22Rv1 (cell line): ENCODE data around the gene TUBA3E.
A peak's percentile ranks its signal among the peaks of the same experiment; 100 is the strongest.
"Not testable (repeated sequence)": the region's sequence is repeated elsewhere in the genome, so short reads cannot be mapped to it uniquely, and the experiment has no call there.

Source experiments
- H3K27ac ChIP-seq: fragments of 450-650 bp; 2 replicates; pipeline ENCODE4 v1.5.1; 2017
- CTCF ChIP-seq: fragments of 450-650 bp; IDR thresholded peaks from 2 replicates; pipeline ENCODE4 v1.5.1; 2017; ENCODE audit warnings: mild to moderate bottlenecking
- ZFX ChIP-seq: fragments of 450-650 bp; IDR thresholded peaks from 2 replicates; pipeline ENCODE4 v1.6.1; 2017; ENCODE audit warnings: antibody characterized with exemption, borderline replicate concordance

Gene TUBA3E

GRCh38 chr2:130198343-130198742 is at the start of gene TUBA3E:
Gene TUBA3E (minus strand): TSS chr2:130198439. CDS start chr2:130198360, 79 bp downstream.
- TF ChIP-seq CTCF (no peak), ZFX (no peak)
- no peak within 1 kb of the TSS for H3K27ac ChIP-seq

- TF ChIP-seq CTCF = no peak
- TF ChIP-seq ZFX = no peak
- no peak overlapping the region for H3K27ac ChIP-seq
These were observed 48.2 kb upstream of the TUBA3E start for GRCh38 chr2:130246430-130246829.

- H3K27ac ChIP-seq = no peak overlapping the region
- no peak for TF ChIP-seq ZFX
- no peak for TF ChIP-seq CTCF
These were observed 47.7 kb upstream of the TUBA3E start for GRCh38 chr2:130245976-130246375.

GRCh38 chr2:130243359-130243758 is 45.1 kb upstream of the TUBA3E start:
- no peak for TF ChIP-seq CTCF
- no peak overlapping the region for H3K27ac ChIP-seq

- H3K27ac ChIP-seq = peak overlapping the region; percentile 43
- no peak for TF ChIP-seq CTCF
- TF ChIP-seq ZFX = no peak
These were observed 42.9 kb upstream of the TUBA3E start for GRCh38 chr2:130241041-130241707.

- H3K27ac ChIP-seq = not testable (repeated sequence)
These were observed 41.3 kb upstream of the TUBA3E start for GRCh38 chr2:130239581-130239980.

GRCh38 chr2:130233066-130233465 is 34.8 kb upstream of the TUBA3E start:
- not testable (repeated sequence) for H3K27ac ChIP-seq

GRCh38 chr2:130231656-130232055 is 33.4 kb upstream of the TUBA3E start:
- TF ChIP-seq CTCF (no peak), ZFX (no peak)
- H3K27ac ChIP-seq = no peak overlapping the region

- H3K27ac ChIP-seq = not testable (repeated sequence)
These were observed 32.7 kb upstream of the TUBA3E start for GRCh38 chr2:130230907-130231306.

- not testable (repeated sequence) for H3K27ac ChIP-seq
These were observed 32.1 kb upstream of the TUBA3E start for GRCh38 chr2:130230376-130230775.

GRCh38 chr2:130229161-130229510 is 30.9 kb upstream of the TUBA3E start:
- H3K27ac ChIP-seq = not testable (repeated sequence)

- not testable (repeated sequence) for H3K27ac ChIP-seq
These were observed 30.4 kb upstream of the TUBA3E start for GRCh38 chr2:130228467-130229160.

- not testable (repeated sequence) for H3K27ac ChIP-seq
These were observed 29.8 kb upstream of the TUBA3E start for GRCh38 chr2:130228005-130228404.
